Measurements from ENCODE around the gene EBF3.

GRCh38 chr10:129876838-129877237 is 87.2 kb downstream of the EBF3 start:
- TF ChIP-seq CTCF (IDR thresholded peaks at IDR 0.05; ENCODE audit: borderline replicate concordance, extremely low read depth, low read length, poor library complexity, severe bottlenecking), result no peak
- TF ChIP-seq EZH2 (IDR thresholded peaks at IDR 0.05; ENCODE audit: borderline replicate concordance, low read depth, low read length, severe bottlenecking), result no peak
